ENCODE data around the gene NSFL1C.

DNA sequence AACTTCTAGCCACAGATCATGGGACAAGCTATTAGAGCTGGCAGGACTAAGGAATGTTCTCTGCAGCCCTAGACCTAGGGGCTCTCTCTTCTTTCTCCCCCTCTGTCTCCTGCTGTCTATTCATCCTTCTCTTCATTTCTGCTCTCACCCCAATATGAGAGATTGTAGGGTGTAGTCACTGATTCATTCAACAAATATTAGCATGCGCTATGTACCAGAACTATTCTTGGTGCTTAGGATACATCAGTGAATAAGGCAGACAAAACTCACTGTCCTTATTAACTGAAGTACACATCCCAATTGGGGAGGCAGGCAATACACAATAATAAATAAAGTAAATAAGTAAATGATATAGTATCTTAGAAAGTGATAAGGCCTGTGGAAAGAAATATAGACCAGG is 39.2 kb upstream of the NSFL1C start:
- TF ChIP-seq CTCF (IDR thresholded peaks at IDR 0.05) (no peak), POLR2A (IDR thresholded peaks at IDR 0.05) (no peak)
